ENCODE measurements around the gene SLC22A4. TPM values are rescaled to one million over a fixed set of nuclear protein-coding genes. Genes with fewer than 3 reads are reported as not detected.

Gene SLC22A4
- total and polyA plus RNA-seq, 4 donors, result 0.25 to 42.2 (median 0.47) TPM

DNA sequence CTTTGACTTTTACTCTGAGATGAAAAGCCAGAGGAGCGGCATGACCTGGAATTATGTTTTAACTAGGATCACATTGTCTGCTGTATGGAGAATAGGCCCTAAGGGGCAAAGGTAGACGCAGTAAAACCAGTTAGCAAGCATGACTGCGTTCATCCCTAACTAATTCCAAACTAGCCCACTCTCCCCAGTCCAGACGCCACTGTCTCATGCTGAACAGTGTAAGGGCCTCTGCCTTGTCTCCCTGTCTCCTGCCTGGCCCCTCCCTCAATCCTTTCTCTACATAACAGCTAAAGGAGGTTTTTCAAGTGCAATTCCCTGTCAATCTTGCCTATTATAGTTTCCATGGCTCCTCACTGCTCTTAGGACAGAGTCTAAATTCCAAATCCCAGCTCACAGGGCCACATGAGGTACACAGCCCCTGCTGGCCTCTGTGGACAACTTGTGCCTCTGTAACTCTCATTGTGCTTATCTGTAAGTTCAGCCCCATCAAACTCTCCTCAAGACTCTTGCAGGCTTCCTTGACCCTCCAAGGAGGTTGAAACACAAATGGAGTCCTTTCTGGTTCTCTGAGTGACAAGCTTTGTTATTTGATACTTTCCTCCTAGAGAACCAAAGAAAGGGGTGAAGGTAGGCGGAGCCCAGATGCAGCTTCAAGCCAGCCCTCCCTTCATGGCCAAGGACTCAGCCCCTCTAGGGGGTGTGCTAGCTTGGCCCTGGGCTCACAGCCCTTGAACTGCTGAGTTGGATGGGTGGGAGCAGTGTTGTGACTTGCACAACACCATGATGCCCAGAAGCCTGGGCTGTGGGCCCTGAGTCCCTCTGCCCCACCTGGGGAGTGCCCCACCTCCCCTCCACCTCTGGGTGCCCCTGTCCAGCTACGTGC is 16.0 kb upstream of the SLC22A4 start:
- H3K27me3 ChIP-seq (ENCODE audit: control insufficient read depth in 4 of 4, insufficient read depth in 4 of 4, low read length in 3 of 4), result no peaks in the 10 kb centered on the region
- H3K36me3 ChIP-seq (ENCODE audit: control insufficient read depth in 4 of 4, insufficient read depth in 3 of 4, low read depth in 1 of 4, low read length in 3 of 4), result no peaks in the 10 kb centered on the region
- TF ChIP-seq, protein P1, sequence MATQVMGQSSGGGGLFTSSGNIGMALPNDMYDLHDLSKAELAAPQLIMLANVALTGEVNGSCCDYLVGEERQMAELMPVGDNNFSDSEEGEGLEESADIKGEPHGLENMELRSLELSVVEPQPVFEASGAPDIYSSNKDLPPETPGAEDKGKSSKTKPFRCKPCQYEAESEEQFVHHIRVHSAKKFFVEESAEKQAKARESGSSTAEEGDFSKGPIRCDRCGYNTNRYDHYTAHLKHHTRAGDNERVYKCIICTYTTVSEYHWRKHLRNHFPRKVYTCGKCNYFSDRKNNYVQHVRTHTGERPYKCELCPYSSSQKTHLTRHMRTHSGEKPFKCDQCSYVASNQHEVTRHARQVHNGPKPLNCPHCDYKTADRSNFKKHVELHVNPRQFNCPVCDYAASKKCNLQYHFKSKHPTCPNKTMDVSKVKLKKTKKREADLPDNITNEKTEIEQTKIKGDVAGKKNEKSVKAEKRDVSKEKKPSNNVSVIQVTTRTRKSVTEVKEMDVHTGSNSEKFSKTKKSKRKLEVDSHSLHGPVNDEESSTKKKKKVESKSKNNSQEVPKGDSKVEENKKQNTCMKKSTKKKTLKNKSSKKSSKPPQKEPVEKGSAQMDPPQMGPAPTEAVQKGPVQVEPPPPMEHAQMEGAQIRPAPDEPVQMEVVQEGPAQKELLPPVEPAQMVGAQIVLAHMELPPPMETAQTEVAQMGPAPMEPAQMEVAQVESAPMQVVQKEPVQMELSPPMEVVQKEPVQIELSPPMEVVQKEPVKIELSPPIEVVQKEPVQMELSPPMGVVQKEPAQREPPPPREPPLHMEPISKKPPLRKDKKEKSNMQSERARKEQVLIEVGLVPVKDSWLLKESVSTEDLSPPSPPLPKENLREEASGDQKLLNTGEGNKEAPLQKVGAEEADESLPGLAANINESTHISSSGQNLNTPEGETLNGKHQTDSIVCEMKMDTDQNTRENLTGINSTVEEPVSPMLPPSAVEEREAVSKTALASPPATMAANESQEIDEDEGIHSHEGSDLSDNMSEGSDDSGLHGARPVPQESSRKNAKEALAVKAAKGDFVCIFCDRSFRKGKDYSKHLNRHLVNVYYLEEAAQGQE (IDR thresholded peaks at IDR 0.05), result no peak
- TF ChIP-seq HNF4A (conservative IDR thresholded peaks at IDR 0.05) (peak; percentile 88 to 94), HNF4G (IDR thresholded peaks at IDR 0.05) (peak; percentile 61), RAD21 (IDR thresholded peaks at IDR 0.05) (no peak), RXRA (IDR thresholded peaks at IDR 0.05) (peak; percentile 54 to 89), FOXA1 (IDR thresholded peaks at IDR 0.05) (no peak), JUND (IDR thresholded peaks at IDR 0.05) (no peak), SP1 (IDR thresholded peaks at IDR 0.05) (peak; percentile 54), FOXA2 (IDR thresholded peaks at IDR 0.05) (no peak), TAF1 (conservative IDR thresholded peaks at IDR 0.05) (no peak)
- TF ChIP-seq, protein P2, sequence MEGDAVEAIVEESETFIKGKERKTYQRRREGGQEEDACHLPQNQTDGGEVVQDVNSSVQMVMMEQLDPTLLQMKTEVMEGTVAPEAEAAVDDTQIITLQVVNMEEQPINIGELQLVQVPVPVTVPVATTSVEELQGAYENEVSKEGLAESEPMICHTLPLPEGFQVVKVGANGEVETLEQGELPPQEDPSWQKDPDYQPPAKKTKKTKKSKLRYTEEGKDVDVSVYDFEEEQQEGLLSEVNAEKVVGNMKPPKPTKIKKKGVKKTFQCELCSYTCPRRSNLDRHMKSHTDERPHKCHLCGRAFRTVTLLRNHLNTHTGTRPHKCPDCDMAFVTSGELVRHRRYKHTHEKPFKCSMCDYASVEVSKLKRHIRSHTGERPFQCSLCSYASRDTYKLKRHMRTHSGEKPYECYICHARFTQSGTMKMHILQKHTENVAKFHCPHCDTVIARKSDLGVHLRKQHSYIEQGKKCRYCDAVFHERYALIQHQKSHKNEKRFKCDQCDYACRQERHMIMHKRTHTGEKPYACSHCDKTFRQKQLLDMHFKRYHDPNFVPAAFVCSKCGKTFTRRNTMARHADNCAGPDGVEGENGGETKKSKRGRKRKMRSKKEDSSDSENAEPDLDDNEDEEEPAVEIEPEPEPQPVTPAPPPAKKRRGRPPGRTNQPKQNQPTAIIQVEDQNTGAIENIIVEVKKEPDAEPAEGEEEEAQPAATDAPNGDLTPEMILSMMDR (IDR thresholded peaks at IDR 0.05; ENCODE audit: low read depth, low read length, missing input control), result no peak
- no peaks in the 10 kb centered on the region for H3K9me3 ChIP-seq (ENCODE audit: control insufficient read depth in 4 of 4, low read length in 3 of 4)
- H3K4me1 ChIP-seq (ENCODE audit: control insufficient read depth in 4 of 4, insufficient read depth in 4 of 4, low read length in 3 of 4), result peaks cover 0 to 8% (median 0%) of the 10 kb centered on the region in 4 donors
- H3K4me3 ChIP-seq (ENCODE audit: low read depth in 1 of 3, low read length in 3 of 3), result no peak overlapping the region
- H3K27ac ChIP-seq (ENCODE audit: low read depth in 1 of 2, low read length in 2 of 2), result no peak overlapping the region
- H3K9ac ChIP-seq (ENCODE audit: low read depth in 1 of 2, low read length in 2 of 2), result no peak overlapping the region
- no peak for DNase-seq (ENCODE audit: low spot score)
- WGBS, result 77% methylated on average over 6 of the region's 6 CpGs

DNA sequence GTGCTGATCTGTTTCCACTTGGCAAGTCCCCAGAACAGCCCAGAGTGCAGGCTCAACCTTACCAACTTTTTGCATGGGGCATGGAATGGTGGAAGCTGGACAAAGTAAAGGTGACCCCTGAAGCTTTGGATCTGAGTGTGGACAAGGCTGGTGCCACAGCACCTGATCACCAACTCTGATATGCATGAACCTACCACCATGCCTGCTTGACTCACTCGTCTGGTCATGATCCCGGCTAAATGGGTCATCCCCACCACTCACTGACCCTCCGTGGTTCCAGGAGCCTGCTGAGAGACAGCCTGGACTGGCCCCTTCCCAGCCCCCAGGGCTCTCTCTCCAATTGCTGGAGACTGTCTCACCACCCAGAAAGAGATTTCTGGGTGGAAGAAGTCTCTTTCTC is 14.4 kb upstream of the SLC22A4 start:
- H3K4me3 ChIP-seq (ENCODE audit: low read depth in 1 of 3, low read length in 3 of 3), result no peak overlapping the region
- H3K27ac ChIP-seq (ENCODE audit: low read depth in 1 of 2, low read length in 2 of 2), result no peak overlapping the region
- H3K9me3 ChIP-seq (ENCODE audit: control insufficient read depth in 4 of 4, low read length in 3 of 4), result no peaks in the 10 kb centered on the region
- no peak for DNase-seq (ENCODE audit: low spot score)
- 95% methylated on average over 3 of the region's 3 CpGs for WGBS
- no peaks in the 10 kb centered on the region for H3K36me3 ChIP-seq (ENCODE audit: control insufficient read depth in 4 of 4, insufficient read depth in 3 of 4, low read depth in 1 of 4, low read length in 3 of 4)
- peaks cover 0 to 5% (median 0%) of the 10 kb centered on the region in 4 donors for H3K4me1 ChIP-seq (ENCODE audit: control insufficient read depth in 4 of 4, insufficient read depth in 4 of 4, low read length in 3 of 4)
- H3K9ac ChIP-seq (ENCODE audit: low read depth in 1 of 2, low read length in 2 of 2), result no peak overlapping the region
- H3K27me3 ChIP-seq (ENCODE audit: control insufficient read depth in 4 of 4, insufficient read depth in 4 of 4, low read length in 3 of 4), result no peaks in the 10 kb centered on the region
- TF ChIP-seq, protein P2 (IDR thresholded peaks at IDR 0.05; ENCODE audit: low read depth, low read length, missing input control), result no peak
- TF ChIP-seq YY1 (IDR thresholded peaks at IDR 0.05) (no peak), RXRA (IDR thresholded peaks at IDR 0.05) (no peak), SP1 (IDR thresholded peaks at IDR 0.05) (no peak), GABPA (IDR thresholded peaks at IDR 0.05 in 1 of 2, conservative IDR thresholded peaks at IDR 0.05 in 1 of 2) (no peak), NR2F2 (IDR thresholded peaks at IDR 0.05) (no peak), EGR1 (IDR thresholded peaks at IDR 0.05; ENCODE audit: low read depth in 2 of 2) (no peak), HNF4A (conservative IDR thresholded peaks at IDR 0.05) (no peak), JUND (IDR thresholded peaks at IDR 0.05) (no peak), TAF1 (conservative IDR thresholded peaks at IDR 0.05) (no peak), FOXA1 (IDR thresholded peaks at IDR 0.05) (no peak)
- TF ChIP-seq, protein P1 (IDR thresholded peaks at IDR 0.05), result no peak
- TF ChIP-seq, protein P3, sequence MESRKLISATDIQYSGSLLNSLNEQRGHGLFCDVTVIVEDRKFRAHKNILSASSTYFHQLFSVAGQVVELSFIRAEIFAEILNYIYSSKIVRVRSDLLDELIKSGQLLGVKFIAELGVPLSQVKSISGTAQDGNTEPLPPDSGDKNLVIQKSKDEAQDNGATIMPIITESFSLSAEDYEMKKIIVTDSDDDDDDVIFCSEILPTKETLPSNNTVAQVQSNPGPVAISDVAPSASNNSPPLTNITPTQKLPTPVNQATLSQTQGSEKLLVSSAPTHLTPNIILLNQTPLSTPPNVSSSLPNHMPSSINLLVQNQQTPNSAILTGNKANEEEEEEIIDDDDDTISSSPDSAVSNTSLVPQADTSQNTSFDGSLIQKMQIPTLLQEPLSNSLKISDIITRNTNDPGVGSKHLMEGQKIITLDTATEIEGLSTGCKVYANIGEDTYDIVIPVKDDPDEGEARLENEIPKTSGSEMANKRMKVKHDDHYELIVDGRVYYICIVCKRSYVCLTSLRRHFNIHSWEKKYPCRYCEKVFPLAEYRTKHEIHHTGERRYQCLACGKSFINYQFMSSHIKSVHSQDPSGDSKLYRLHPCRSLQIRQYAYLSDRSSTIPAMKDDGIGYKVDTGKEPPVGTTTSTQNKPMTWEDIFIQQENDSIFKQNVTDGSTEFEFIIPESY (IDR thresholded peaks at IDR 0.05), result no peak
- TF ChIP-seq, protein P4, sequence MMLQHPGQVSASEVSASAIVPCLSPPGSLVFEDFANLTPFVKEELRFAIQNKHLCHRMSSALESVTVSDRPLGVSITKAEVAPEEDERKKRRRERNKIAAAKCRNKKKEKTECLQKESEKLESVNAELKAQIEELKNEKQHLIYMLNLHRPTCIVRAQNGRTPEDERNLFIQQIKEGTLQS (IDR thresholded peaks at IDR 0.05), result no peak
